Cerebellar cortex (tissue), 1 donor: Measurements from ENCODE around the gene PAK1.
"Not testable (repeated sequence)": the region's sequence is repeated elsewhere in the genome, so short reads cannot be mapped to it uniquely, and the experiment has no call there.

Source experiments
- DNase-seq: peaks from one replicate; pipeline ENCODE4 v3.0.0-alpha.2; 2015; ENCODE audit warnings: low spot score

The PAK1 gene

DNA sequence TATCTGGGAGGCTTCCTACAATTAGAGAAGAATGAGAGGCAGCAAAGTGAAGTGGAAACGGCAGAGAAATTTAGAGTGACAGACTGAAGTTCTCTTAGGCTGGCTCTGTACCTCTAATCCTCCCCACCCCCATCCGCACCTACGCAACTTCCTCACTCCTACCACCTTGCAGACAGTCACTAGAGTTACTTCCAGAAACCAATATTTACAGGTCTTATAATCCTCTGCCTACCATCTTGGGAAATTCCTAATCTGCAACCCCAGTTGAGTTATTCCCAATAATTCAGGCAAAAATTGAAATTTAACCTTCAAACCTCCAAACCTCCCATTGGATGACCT is 71.7 kb downstream of the PAK1 start:
- DNase-seq = no peak

GRCh38 chr11:77401486-77402217 is 72.2 kb downstream of the PAK1 start:
- DNase-seq = no peak

DNA sequence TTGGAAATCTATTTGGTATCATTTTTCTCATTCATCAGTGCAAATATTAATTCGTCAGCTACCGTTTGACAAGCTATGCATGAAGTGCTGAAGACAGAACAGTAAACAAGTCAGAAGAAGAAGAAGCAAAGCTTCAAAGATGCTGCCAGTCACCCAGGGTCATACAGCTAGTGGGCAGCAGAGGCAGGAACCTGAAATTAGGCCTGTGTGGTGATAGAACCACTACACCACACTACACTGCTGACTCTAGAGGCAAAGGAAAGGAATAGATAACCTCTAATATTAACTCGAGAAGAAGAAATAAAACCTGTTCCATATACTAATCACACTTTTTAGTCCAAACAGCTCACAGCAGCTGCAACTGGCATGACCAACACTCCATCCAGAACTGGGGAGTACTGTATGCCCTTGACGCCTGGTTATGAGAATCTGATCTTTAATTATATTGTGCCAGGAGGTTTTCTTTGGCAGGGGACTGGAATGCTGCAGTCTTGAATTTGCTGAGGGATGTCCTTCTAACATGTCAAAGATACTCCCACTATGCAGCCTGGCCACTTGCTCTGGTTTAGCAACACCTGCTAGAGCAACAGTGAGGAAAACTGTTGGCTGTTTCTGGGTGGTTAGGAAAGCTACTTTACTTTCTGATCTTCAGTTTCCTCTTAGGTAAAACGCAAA is 73.0 kb downstream of the PAK1 start:
- no peak for DNase-seq

DNA sequence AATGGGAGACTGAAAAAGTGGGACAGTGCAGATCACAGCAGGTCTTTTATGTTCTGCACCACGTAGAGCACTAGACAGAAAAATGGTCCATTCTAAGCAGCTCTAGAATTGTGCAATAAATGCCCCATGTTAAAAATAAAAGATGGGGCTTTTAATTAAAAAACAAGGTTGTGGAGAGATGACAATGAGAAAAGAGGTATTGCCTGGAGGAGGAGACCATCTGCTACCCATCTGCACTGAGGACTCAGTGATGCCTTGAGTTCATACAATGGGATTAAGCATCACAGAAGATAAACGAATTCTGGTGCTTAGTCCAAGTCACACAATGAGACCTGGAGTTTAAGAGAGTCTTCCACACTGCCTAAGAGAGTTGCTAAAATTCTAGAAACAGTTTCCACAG is 73.6 kb downstream of the PAK1 start:
- peak; percentile 80 for DNase-seq

DNA sequence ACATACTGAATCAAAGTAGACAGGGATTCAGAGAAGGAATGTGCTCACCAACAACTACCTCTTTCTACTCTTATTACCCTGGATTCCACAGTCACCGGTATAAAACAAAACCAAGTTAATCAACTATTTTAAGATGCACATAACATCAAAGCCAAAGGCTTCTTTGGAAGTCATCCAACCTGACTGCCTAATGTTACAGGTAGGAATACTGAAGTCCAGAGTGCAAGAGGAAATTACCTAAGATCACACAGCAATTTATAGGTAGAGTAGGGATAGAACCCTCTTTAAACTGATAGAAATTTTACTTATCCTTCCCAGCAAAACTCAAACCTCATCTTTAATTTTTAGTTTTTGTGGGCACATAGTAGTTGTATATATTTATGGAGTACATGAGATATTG is 76.3 kb downstream of the PAK1 start:
- DNase-seq = peak; percentile 39

DNA sequence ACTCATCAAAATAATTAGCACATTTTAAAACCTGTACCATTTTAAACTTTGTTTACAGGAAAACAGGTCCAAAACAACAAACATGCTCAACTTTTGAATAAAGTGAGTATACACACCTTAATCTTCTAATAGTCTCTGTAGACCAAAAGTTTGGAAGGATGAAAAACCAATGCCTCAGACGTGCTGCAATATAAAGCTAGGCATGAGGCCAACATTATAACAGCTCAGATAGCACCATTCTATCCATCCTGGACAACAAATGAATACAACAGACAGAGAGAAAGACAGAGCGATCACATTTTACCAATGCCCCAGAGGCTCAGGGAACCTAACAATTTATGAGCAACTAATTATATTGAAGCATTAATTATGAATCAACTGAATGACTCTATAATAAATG is 77.0 kb downstream of the PAK1 start:
- DNase-seq = no peak

DNA sequence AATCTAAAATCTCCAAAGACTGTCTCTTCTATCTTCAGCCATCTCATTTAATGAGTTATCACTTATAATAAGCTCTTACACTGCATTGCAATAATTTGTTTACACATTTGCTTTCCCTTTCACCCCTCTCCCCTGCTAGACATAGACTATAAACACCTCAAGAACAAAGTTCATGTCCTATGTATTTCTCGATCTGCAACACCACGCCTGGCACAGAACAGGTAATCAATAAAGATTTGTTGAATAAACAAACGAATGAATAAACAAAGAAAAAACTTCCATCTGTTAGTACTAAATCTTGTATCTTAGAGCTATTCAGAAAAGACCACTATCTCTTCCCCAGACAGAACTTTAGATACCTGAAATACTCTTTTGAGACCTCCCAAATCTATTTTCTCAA is 77.6 kb downstream of the PAK1 start:
- no peak for DNase-seq

- no peak for DNase-seq
Measured at GRCh38 chr11:77395460-77396173, 78.3 kb downstream of the PAK1 start.

GRCh38 chr11:77392842-77393241 is 81.1 kb downstream of the PAK1 start:
- no peak for DNase-seq

GRCh38 chr11:77387701-77388100 is 86.2 kb downstream of the PAK1 start:
- no peak for DNase-seq

DNA sequence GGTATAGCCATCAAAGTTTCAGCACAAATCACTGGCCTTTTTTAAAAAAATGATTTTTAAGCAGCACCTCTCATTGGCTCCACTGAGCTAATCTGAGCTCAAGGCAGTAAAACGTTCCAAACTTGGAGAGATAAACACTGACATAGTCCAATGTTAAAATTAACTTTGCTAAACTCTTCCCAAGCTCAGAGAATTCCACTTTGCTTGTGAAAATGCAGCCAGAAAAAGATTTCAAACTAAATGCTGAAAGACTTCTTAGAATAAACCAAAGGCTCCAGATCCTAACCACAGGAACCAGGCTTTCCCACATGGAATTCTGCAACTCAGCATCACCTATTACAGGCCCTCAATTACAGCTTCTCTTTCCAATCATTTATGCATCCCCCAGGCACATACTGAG is 87.7 kb downstream of the PAK1 start:
- no peak for DNase-seq

- not testable (repeated sequence) for DNase-seq
Measured at GRCh38 chr11:77385255-77385771, 88.6 kb downstream of the PAK1 start.

DNA sequence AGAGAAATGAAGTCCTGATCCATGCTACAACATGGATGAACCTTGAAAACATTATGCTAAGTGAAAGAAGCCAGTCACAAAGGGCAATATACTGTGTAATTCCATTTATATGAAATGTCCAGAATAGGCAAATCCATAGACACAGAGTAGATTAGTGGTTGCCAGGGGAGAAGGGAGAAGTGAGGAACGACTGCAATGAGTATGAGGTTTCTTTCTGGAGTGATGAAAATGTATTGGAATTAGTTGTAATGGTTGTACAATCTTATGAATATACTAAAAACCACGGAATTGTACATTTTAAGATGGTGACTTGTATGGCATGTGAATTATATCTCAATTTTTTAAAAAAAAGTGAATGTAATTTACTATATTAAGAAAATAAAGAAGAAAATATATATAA is 89.3 kb downstream of the PAK1 start:
- no peak for DNase-seq

- DNase-seq = not testable (repeated sequence)
Measured at GRCh38 chr11:77383349-77383748, 90.5 kb downstream of the PAK1 start.

- DNase-seq = no peak
Measured at GRCh38 chr11:77381729-77382665, 91.9 kb downstream of the PAK1 start.

DNA sequence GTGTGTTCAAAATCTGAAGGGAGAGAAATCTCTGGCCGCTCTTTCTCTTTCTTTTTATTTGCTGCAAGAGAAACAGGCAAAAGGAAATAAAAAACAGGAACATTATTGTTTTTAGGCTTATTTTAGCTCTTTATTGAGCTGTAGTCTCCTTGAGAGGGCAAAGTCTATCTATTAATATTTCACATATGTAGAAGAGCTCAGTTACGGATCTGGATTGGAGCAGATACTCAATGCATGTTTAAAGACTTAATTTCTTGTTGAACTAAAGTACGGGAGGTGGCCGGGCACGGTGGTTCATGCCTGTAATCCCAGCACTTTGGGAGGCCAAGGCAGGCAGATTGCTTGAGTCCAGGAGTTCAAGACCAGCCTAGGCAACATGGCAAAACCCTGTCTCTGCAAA is 94.0 kb downstream of the PAK1 start:
- no peak for DNase-seq

GRCh38 chr11:77379253-77379652 is 94.6 kb downstream of the PAK1 start:
- DNase-seq = no peak

DNA sequence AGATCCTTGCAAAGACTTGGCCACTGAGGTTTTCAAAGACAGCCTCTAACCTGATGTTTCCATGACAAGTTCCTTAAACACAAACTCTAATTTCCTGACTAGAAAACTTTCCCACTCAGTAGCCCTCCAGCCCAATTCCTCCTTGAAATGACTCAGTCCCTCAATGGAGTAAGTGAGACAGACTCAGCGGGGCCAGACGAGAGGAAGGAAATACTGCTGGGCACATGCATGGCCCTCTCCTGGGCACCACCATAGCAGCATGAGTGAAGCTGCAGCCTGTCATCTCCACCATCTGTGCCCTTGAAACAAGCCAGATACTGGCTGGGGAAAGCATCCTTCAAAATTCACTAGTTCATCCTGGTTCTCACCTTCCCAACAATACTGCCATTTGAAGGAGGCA is 96.2 kb downstream of the PAK1 start:
- DNase-seq = peak; percentile 92

- DNase-seq = no peak
Measured at GRCh38 chr11:77375107-77375506, 98.8 kb downstream of the PAK1 start.

GRCh38 chr11:77374611-77375031 is 99.3 kb downstream of the PAK1 start:
- DNase-seq = no peak

DNA sequence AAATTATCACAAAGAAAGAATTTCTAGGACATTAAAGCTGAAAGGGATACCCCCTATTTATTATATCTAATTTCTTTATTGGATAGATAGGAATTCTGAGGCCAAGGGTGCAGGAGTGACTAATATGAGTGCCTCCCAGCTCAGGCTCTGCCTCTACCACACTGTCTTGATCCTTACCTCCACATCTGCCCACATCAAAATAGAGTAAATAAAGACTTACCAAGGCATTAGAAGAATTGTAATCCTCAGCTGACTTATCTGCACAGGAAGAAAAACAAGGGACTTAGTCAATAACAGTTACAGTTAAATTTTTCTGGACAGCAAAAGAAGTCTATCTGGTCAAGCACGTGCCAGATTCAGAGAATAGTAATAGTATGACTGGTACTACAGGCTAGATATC is 99.8 kb downstream of the PAK1 start:
- no peak for DNase-seq

- DNase-seq = peak; percentile 59
Measured at GRCh38 chr11:77372726-77373125, 101.2 kb downstream of the PAK1 start.
